DMS53 treated with DMSO at 0.1 percent for 48 hours (cell line): ENCODE results near the gene GLIS2.

Experiments
- DNase-seq: peaks from one replicate; lab custom pipeline; 2025; ENCODE audit not compliant: unreplicated experiment; lab: John Stamatoyannopoulos, UW

GLIS2 gene

GRCh38 chr16:4315186-4316107 lies at the start of gene GLIS2:
Gene GLIS2, plus strand, starts transcription at chr16:4316067. Its CDS starts 16,214 bp downstream, at chr16:4332281.
- peak; percentile 55 for DNase-seq

DNA sequence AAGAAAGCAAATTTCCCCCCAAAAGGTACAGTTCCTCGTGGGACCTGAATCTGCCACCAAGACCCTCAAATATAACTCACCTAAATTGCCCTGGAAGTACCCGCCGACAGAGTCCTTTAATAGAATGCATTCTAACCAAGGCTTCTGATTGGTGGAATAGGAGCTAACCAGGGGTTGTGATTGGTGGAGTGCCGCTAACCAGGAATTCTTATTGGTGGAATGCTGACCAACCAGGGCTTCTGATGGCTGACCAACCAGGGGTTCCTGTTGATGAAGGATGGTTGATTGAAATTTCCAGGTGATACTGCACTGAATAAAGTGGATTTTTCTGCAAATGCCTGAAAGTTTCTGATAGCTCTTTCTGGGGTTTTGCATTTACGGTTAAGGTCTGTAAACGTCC lies 49.5 kb upstream of the GLIS2 start:
- DNase-seq = no peak

- no peak for DNase-seq
Measured at GRCh38 chr16:4270091-4270490, 45.8 kb upstream of the GLIS2 start.

- DNase-seq = no peak
Measured at GRCh38 chr16:4270595-4270994, 45.3 kb upstream of the GLIS2 start.

DNA sequence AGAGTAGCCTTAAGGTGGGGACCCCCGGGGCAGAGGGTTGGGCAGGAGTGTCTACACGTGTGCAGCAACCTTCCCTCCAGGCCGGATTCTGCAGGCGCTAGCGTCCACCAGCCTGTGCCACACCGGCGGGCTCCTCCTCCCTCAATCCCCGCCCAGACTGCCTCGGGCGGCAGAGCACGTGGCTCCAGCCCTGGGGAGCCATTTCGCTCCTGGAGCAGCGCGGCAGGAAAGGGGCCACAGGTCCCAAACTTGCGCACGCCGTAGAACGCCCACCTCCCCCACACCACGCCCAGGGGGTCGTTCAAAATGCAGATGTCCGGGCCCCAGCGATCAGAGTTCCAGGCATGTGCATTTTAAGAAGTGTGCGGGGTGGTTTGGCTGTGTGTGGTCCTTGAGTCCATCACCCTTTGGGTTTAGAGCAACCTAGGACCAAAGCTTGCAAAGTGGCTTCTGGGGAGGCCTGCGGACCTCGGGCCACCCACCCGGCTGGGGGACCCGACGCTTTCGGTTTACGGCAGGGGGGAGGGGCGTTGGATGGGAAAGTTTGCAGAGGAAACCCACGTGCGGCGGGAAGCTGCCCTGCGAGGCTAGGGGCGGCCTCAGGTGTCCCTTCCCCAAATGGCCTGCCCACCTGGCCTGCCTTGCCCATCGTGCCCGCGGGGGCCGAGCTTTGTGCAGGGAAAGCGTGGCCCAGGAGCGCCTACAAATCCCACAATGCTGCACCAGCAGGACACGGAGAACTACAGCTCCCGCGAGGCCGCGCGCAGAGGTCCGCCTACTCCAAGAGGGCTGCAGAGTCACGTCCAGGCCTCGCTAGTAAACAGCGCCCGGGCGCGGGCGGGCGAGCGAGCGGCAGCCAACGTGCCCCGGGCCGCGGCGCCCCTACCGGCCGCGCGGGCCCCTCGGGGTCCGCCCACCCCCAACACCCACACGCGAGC lies 44.4 kb upstream of the GLIS2 start:
- DNase-seq = peak; percentile 77

DNA sequence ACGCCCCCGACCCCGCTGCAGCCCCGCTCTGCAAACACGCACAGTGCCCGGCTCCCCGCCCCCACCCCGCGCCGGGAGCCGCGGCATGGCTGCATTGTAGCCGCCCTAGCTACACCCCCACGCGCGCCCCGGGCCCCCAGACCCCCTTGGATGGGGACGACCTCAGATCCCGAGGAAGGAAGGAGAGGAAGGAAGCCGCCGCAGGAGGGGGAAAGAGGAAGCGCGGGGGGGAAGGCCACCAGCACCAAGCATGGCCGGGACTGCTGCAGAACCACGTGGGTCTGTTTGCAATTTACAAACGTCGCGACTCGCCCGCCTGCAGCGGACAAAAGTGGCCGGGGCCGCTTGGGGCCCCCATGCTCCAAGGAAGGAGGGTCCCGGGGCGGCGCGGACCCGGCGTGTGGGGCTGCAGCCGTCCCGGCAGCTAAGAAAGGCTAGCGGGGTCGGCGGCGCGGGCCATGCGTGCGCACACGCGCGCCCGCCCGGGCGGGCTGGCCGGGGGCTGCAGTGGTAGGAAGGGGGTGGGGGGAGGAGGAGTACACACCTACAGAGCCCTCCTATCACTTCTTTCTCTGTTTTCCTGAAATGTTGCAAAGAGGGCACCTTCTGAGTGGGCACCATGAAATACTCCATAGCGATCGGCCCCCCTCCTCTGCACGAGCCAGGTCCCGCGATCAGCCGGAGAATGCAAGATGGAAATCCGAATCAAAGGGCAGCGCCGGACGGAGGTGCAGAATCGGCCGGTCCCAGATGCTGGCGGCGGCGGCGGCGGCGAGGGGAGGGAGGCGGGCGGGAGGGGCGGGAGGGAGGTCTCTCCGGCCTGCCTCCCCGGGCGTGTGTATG lies 43.5 kb upstream of the GLIS2 start:
- no peak for DNase-seq

DNA sequence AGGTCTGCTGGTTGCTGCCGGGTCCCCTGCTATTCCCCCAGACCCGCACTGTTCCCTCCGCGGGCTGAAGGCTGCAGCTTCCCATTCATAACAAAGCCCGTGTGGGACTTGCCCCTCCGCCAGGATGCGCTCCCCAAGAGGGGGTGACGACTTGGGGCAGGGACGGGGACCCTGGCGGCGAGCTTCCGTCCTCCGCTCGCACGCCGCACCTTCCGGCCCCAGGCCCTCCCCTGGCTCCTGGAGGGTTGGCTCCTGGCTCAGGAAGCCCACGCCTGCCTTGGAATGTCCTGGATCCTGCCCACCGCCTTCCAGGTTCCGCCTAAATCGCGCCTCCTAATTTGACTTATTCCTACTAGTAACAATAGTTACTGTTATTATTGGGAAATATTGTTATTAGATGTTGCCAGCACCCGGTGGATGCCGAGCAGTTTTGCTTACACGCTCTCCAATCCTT lies 42.0 kb upstream of the GLIS2 start:
- peak; percentile 21 for DNase-seq

GRCh38 chr16:4275861-4276260 lies 40.0 kb upstream of the GLIS2 start:
- no peak for DNase-seq

GRCh38 chr16:4277987-4278513 lies 37.8 kb upstream of the GLIS2 start:
- DNase-seq = no peak

- no peak for DNase-seq
Measured at GRCh38 chr16:4280625-4281024, 35.2 kb upstream of the GLIS2 start.

DNA sequence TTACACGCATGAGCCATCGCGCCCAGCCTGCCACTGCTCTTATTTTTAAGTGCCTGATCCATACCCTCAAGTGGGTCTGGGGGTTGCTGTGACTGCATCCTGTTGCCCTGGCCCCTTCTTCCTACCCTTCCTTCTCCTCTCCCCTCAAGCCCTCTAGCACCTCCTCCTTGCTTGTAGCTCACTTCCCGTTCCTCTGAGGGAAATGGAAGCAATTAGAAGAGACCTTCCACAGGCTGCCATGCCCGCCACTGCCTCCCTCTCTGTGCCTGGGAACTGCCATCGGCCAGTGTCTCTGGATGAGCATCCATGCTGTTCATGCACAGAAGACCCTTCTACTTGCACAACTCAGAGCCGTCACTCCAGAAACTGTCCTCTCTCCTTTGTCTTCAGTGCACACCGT lies 32.4 kb upstream of the GLIS2 start:
- no peak for DNase-seq

- no peak for DNase-seq
Measured at GRCh38 chr16:4283939-4284338, 31.9 kb upstream of the GLIS2 start.

DNA sequence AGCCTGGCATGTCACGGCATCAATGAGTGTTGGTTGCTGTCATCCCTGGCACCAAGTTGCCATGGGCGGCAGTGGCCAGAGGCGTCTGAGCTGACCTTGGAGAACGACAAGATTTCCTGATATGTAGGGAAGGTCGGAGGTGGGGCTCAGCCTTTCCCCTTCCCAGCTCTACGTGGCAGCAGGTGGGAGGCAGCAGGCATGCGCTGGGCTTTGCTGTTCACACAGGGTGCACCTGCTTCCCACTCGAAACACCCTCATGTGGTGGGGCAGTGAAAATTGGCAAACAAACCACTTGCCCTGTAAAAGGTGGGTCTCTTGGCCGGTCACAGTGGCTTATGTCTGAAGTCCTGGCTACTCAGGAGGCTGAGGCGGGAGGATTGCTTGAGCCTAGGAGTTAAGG lies 30.7 kb upstream of the GLIS2 start:
- DNase-seq = peak; percentile 21

DNA sequence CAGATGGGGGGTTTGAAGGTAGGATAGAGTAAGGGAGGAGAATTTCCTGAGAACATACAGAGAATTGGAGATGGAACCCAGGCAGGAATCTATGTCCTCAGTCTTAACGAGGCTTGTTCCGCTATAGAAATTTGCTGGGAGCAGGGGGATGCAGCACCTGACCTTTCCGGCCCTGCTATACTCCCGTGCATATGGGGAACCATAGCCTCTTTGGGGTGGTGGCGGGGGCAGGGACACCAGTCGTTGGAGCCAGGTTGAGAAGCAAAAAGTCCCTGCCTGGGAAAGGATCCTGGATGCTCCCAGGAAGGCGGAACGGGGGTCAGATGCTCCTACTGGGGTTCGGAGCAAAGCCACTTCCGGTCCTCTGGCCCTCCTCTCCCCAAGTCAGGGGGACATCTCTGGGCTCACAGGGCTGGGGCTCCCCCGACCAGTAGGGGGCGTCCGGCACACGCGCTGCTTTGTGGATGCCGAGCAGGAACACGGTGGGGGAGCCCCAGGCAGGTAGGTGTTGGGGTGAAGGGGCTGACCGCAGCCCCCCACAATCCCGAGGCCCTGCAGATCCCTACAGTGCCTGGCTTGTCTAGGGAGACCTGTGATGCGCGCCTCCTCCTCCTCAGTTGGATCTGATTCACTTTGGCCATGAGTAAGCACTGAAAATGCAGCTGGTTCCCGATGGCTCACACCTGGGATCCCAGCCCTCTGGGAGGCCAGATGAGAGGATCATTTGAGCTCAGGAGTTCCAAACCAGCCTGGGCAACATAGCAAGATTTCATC lies 27.5 kb upstream of the GLIS2 start:
- peak; percentile 37 for DNase-seq

DNA sequence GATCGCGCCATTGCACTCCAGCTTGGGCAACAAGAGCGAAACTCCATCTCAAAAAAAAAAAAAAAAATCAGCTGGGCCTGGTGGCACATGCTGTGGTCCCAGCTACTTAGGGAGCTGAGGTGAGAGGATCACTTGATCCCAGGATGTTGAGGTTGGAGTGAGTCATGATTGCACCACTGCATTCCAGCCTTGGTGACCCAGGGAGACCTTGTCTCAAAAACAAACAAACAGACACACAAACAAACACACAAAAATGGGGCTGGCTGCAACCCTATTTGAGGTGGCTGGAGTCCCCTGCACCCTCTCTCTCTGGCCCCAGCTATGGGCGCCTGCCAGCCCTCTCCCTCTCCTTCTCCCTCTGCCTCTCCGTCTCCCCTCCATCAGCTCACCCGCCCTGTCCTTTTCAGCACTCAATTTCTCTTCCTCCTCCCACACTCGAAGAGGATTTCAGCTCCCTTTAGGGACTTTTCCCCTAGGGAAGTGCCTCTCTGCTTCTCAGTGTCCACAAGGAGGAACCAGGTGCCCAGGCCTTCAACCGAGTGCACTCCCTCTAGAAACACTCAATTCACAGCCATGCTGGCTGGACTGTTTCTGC lies 25.5 kb upstream of the GLIS2 start:
- DNase-seq = peak; percentile 69

GRCh38 chr16:4291699-4292098 lies 24.2 kb upstream of the GLIS2 start:
- DNase-seq = no peak

DNA sequence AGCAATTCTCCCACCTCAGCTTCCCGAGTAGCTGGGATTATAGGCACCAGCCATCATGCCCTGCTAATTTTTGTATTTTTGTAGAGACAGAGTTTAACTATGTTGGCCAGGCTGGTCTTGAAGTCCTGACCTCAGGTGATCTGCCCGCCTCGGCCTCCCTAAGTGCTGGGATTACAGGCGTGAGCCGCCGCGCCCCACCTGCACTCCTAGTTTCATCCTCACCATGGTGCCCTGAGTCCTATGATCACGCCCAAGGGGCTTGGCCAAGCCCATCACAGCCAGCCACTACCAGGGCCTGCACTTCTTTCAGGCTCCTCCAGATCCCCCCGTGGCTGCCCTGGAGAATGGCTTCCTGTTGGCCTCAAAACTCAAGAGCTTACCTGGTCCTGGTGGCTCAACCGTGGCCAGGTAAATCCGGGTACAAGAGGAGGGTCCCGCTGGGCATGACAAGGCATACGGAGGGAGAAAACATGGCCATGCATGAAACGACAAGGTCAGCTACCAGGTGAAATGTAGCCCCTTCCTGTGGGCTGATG lies 22.6 kb upstream of the GLIS2 start:
- no peak for DNase-seq

DNA sequence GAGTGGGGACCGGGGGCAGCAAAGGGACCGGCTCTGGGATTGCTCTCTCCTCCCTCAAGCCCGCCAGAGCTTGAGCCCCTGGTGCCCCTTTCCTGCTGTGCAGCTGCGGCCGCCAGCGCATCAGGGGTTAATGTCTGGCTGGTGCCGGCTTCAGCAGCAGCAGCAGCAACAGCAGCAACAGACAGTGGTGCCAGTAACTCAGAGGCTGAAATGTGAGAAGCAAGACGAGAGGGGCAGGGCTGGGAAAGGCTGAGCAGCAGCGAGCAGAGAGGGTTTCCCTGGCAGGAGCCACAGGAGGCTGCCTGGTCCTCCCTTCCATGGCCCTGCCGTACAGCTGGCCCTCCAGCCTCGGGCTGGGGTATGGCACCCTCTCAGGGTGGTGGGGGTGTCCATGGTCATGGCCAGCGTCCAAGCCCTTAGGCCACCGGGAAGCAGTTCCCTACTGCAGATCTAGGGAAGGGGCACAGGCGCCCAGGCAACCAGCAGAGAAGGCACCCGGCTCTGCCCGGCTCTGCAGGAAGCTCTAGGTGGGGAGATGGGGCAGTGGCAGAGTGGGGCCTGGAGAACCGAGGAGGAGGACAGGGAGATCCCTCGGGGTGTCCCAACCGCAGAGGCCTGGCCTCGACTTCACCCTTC lies 21.9 kb upstream of the GLIS2 start:
- DNase-seq = peak; percentile 19

DNA sequence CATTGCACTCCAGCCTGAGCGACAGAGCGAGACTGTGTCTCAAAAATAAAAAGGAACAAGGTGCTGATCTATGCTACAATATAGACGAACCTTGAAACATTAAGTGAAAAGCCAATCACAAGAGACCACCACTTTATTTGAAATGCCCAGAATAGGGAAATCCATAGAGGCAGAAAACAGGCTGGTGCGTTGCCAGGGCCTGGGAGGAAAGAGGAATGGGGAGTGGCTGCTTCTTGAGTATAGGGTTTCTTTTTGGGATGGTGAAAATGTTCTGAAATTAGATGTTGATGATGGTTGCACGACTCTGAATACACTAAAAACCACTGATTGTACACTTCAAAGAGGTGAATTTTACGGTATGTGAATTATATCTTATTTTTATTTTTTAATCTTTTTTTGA lies 20.3 kb upstream of the GLIS2 start:
- DNase-seq = no peak
